HG03159 (cell line): ENCODE results near the gene GLRX3.
"Not testable (repeated sequence)": the region's sequence is repeated elsewhere in the genome, so short reads cannot be mapped to it uniquely, and the experiment has no call there.

Experiments used
- ATAC-seq: cut with Tn5 transposase; IDR thresholded peaks from one replicate; pipeline ENCODE4 v1.9.1; 2021; ENCODE audit warnings: mild to moderate bottlenecking, moderate library complexity; ENCODE audit not compliant: unreplicated experiment

Gene GLRX3

GRCh38 chr10:130136226-130137089, at the start of gene GLRX3:
Gene GLRX3 (plus strand): TSS chr10:130136391. CDS start chr10:130136421, 30 bp downstream.
- peak; percentile 86 for ATAC-seq

GRCh38 chr10:130090565-130090964, 45.6 kb upstream of the GLRX3 start:
- ATAC-seq, result not testable (repeated sequence)

- ATAC-seq, result no peak
Measured at GRCh38 chr10:130099344-130099743, 36.8 kb upstream of the GLRX3 start.

- ATAC-seq, result no peak
Measured at GRCh38 chr10:130105724-130106123, 30.5 kb upstream of the GLRX3 start.

GRCh38 chr10:130108146-130108545, 28.0 kb upstream of the GLRX3 start:
- ATAC-seq, result not testable (repeated sequence)

- no peak for ATAC-seq
Measured at GRCh38 chr10:130108934-130109604, 27.1 kb upstream of the GLRX3 start.

GRCh38 chr10:130109796-130110245, 26.4 kb upstream of the GLRX3 start:
- no peak for ATAC-seq

- ATAC-seq, result peak; percentile 79
Measured at GRCh38 chr10:130110246-130111112, 25.7 kb upstream of the GLRX3 start, which contains the start of gene C10orf143. Gene C10orf143 (minus strand): TSS chr10:130110830. CDS start chr10:130110772, 58 bp downstream.

- peak; percentile 90 for ATAC-seq
Measured at GRCh38 chr10:130111113-130111851, 24.9 kb upstream of the GLRX3 start.

GRCh38 chr10:130111852-130112180, 24.4 kb upstream of the GLRX3 start:
- ATAC-seq, result no peak

GRCh38 chr10:130112821-130113220, 23.4 kb upstream of the GLRX3 start:
- no peak for ATAC-seq

- ATAC-seq, result not testable (repeated sequence)
Measured at GRCh38 chr10:130116942-130117341, 19.2 kb upstream of the GLRX3 start.

GRCh38 chr10:130117535-130117934, 18.7 kb upstream of the GLRX3 start:
- ATAC-seq, result not testable (repeated sequence)

- no peak for ATAC-seq
Measured at GRCh38 chr10:130121486-130122079, 14.6 kb upstream of the GLRX3 start.

- ATAC-seq, result peak; percentile 96
Measured at GRCh38 chr10:130127364-130128061, 8.7 kb upstream of the GLRX3 start.

GRCh38 chr10:130128062-130128781, 8.0 kb upstream of the GLRX3 start:
- no peak for ATAC-seq

GRCh38 chr10:130128922-130129321, 7.3 kb upstream of the GLRX3 start:
- no peak for ATAC-seq

GRCh38 chr10:130135676-130136225, 440 bp upstream of the GLRX3 start:
- no peak for ATAC-seq
